Right lobe of liver (tissue), 4 donors: Measurements from ENCODE around the gene UQCC2.

Source experiments
- CTCF ChIP-seq, 4 donors: fragments of 200-600 bp in 3 of 4; fragments of 450-650 bp in 1 of 4; IDR thresholded peaks; one replicate each; pipeline versions ENCODE4 v1.5.1 to v1.8.0; 2016 to 2022; ENCODE audit warnings: antibody characterized with exemption in 4 of 4, mild to moderate bottlenecking in 2 of 4
- POLR2A ChIP-seq: fragments of 450-650 bp; IDR thresholded peaks from one replicate; pipeline ENCODE4 v1.6.1; 2017; ENCODE audit warnings: antibody characterized with exemption, mild to moderate bottlenecking
- donor health status: DM: no; HTN: no; CAD: no.
- donor health status: DM: no; HTN: no; CAD: no.
- donor health status: DM: no; HTN: yes; CAD: no.

GRCh38 chr6:33742837-33743236, 31.3 kb upstream of the UQCC2 start:
- TF ChIP-seq CTCF (IDR thresholded peaks at IDR 0.05) (no peak), POLR2A (no peak)
